Measurements from ENCODE around the gene PHF20. TPM values are rescaled to one million over a fixed set of nuclear protein-coding genes. Genes with fewer than 3 reads are reported as not detected.
"Not testable (repeated sequence)": the region's sequence is repeated elsewhere in the genome, so short reads cannot be mapped to it uniquely, and the experiment has no call there.

PHF20 gene
- total RNA-seq, 1 donor from 2014 or later, result 76.1 TPM

- H3K4me3 Mint-ChIP-seq (ENCODE audit: unreplicated experiment), result no peak overlapping the region
- peaks cover 2% of the 10 kb centered on the region for H3K27me3 Mint-ChIP-seq (ENCODE audit: unreplicated experiment)
- no peak for TF ChIP-seq CTCF (IDR thresholded peaks at IDR 0.05; ENCODE audit: partially characterized antibody, unreplicated experiment)
- H3K4me1 Mint-ChIP-seq (ENCODE audit: low read depth, unreplicated experiment), result peaks cover 7% of the 10 kb centered on the region
- H3K27ac Mint-ChIP-seq (ENCODE audit: unreplicated experiment), result no peak overlapping the region
- DNase-seq, result no peak
- H3K36me3 Mint-ChIP-seq (ENCODE audit: unreplicated experiment), result no peaks in the 10 kb centered on the region
- H3K9me3 Mint-ChIP-seq (ENCODE audit: unreplicated experiment), result peaks cover 2% of the 10 kb centered on the region
These were observed 99.5 kb downstream of the PHF20 start for GRCh38 chr20:35871259-35871771.

- Mint-ChIP-seq H3K4me1 (ENCODE audit: low read depth, unreplicated experiment) (peaks cover 11% of the 10 kb centered on the region), H3K9me3 (ENCODE audit: unreplicated experiment) (peaks cover 1% of the 10 kb centered on the region), H3K36me3 (ENCODE audit: unreplicated experiment) (no peaks in the 10 kb centered on the region), H3K27ac (ENCODE audit: unreplicated experiment) (no peak overlapping the region), H3K4me3 (ENCODE audit: unreplicated experiment) (no peak overlapping the region), H3K27me3 (ENCODE audit: unreplicated experiment) (peaks cover 3% of the 10 kb centered on the region)
- no peak for TF ChIP-seq CTCF (IDR thresholded peaks at IDR 0.05; ENCODE audit: partially characterized antibody, unreplicated experiment)
- no peak for DNase-seq
These were observed 104.2 kb downstream of the PHF20 start for GRCh38 chr20:35876033-35876320.

- Mint-ChIP-seq H3K27me3 (ENCODE audit: unreplicated experiment) (peaks cover 3% of the 10 kb centered on the region), H3K27ac (ENCODE audit: unreplicated experiment) (no peak overlapping the region), H3K4me3 (ENCODE audit: unreplicated experiment) (no peak overlapping the region), H3K4me1 (ENCODE audit: low read depth, unreplicated experiment) (peaks cover 11% of the 10 kb centered on the region), H3K9me3 (ENCODE audit: unreplicated experiment) (peaks cover 1% of the 10 kb centered on the region), H3K36me3 (ENCODE audit: unreplicated experiment) (no peaks in the 10 kb centered on the region)
- no peak for DNase-seq
- TF ChIP-seq CTCF (IDR thresholded peaks at IDR 0.05; ENCODE audit: partially characterized antibody, unreplicated experiment), result no peak
These were observed 105.8 kb downstream of the PHF20 start for GRCh38 chr20:35877611-35878010.

GRCh38 chr20:35878113-35878625 lies 106.4 kb downstream of the PHF20 start:
- no peak for TF ChIP-seq CTCF (IDR thresholded peaks at IDR 0.05; ENCODE audit: partially characterized antibody, unreplicated experiment)
- DNase-seq, result no peak
- Mint-ChIP-seq H3K4me3 (ENCODE audit: unreplicated experiment) (no peak overlapping the region), H3K9me3 (ENCODE audit: unreplicated experiment) (peaks cover 1% of the 10 kb centered on the region), H3K27ac (ENCODE audit: unreplicated experiment) (no peak overlapping the region), H3K4me1 (ENCODE audit: low read depth, unreplicated experiment) (peaks cover 11% of the 10 kb centered on the region), H3K27me3 (ENCODE audit: unreplicated experiment) (peaks cover 1% of the 10 kb centered on the region), H3K36me3 (ENCODE audit: unreplicated experiment) (no peaks in the 10 kb centered on the region)

- H3K4me1 Mint-ChIP-seq (ENCODE audit: low read depth, unreplicated experiment), result peaks cover 17% of the 10 kb centered on the region
- H3K36me3 Mint-ChIP-seq (ENCODE audit: unreplicated experiment), result peaks cover 3% of the 10 kb centered on the region
- no peak for TF ChIP-seq CTCF (IDR thresholded peaks at IDR 0.05; ENCODE audit: partially characterized antibody, unreplicated experiment)
- peaks cover 5% of the 10 kb centered on the region for H3K27me3 Mint-ChIP-seq (ENCODE audit: unreplicated experiment)
- H3K27ac Mint-ChIP-seq (ENCODE audit: unreplicated experiment), result no peak overlapping the region
- H3K9me3 Mint-ChIP-seq (ENCODE audit: unreplicated experiment), result peaks cover 3% of the 10 kb centered on the region
- no peak for DNase-seq
- H3K4me3 Mint-ChIP-seq (ENCODE audit: unreplicated experiment), result no peak overlapping the region
These were observed 109.9 kb downstream of the PHF20 start for GRCh38 chr20:35881676-35882075.

- H3K27me3 Mint-ChIP-seq (ENCODE audit: unreplicated experiment); DNase-seq; H3K36me3 Mint-ChIP-seq (ENCODE audit: unreplicated experiment); H3K9me3 Mint-ChIP-seq (ENCODE audit: unreplicated experiment); H3K4me3 Mint-ChIP-seq (ENCODE audit: unreplicated experiment); H3K27ac Mint-ChIP-seq (ENCODE audit: unreplicated experiment): not testable (repeated sequence)
- peaks cover 24% of the 10 kb centered on the region for H3K4me1 Mint-ChIP-seq (ENCODE audit: low read depth, unreplicated experiment)
These were observed 110.8 kb downstream of the PHF20 start for GRCh38 chr20:35882427-35883161.
